ENCODE results near the gene ATF4.

- no peak for TF ChIP-seq CTCF (conservative IDR thresholded peaks at IDR 0.05 in 1 of 2, IDR thresholded peaks at IDR 0.05 in 1 of 2; ENCODE audit: extremely low read depth in 1 of 2, insufficient read depth in 1 of 2, low read depth in 1 of 2, low read length in 2 of 2)
- no peak for TF ChIP-seq EZH2 (IDR thresholded peaks at IDR 0.05; ENCODE audit: borderline replicate concordance, low read length)
Measured at GRCh38 chr22:39488563-39489083, 31.7 kb upstream of the ATF4 start.
